RCC 7860 (cell line): Measurements from ENCODE around the gene LDLRAD1.
A peak's percentile ranks its signal among the peaks of the same experiment; 100 is the strongest.
"Not testable (repeated sequence)": the region's sequence is repeated elsewhere in the genome, so short reads cannot be mapped to it uniquely, and the experiment has no call there.

ENCODE experiments used
- DNase-seq: peaks from one replicate; pipeline ENCODE4 v3.0.0-alpha.2; 2015; ENCODE audit warnings: low spot score
- FAIRE-seq: peaks from 2 replicates; lab custom pipeline; 2012; peaks lifted over from hg19 to GRCh38; lab: Jason Lieb, UNC

Gene LDLRAD1

GRCh38 chr1:53995683-53996082, 22.3 kb downstream of the LDLRAD1 start:
- FAIRE-seq: no peak
- DNase-seq: no peak

GRCh38 chr1:53994516-53994915, 23.5 kb downstream of the LDLRAD1 start:
- not testable (repeated sequence) for FAIRE-seq, DNase-seq

GRCh38 chr1:53992085-53992874, 25.7 kb downstream of the LDLRAD1 start:
- DNase-seq (no peak), FAIRE-seq (no peak)

- DNase-seq (no peak), FAIRE-seq (no peak)
Observed at GRCh38 chr1:53987880-53988279, 30.1 kb downstream of the LDLRAD1 start.

GRCh38 chr1:53986458-53986857, 31.5 kb downstream of the LDLRAD1 start:
- DNase-seq: no peak
- no peak for FAIRE-seq

GRCh38 chr1:53984726-53985125, 33.3 kb downstream of the LDLRAD1 start:
- DNase-seq (no peak), FAIRE-seq (no peak)

GRCh38 chr1:53982763-53983104, 35.3 kb downstream of the LDLRAD1 start:
- FAIRE-seq (no peak), DNase-seq (no peak)

GRCh38 chr1:53982034-53982762, 35.8 kb downstream of the LDLRAD1 start:
- DNase-seq (no peak), FAIRE-seq (no peak)

- no peak for DNase-seq
- no peak for FAIRE-seq
Observed at GRCh38 chr1:53981220-53981619, 36.8 kb downstream of the LDLRAD1 start.

GRCh38 chr1:53979712-53980450, 38.1 kb downstream of the LDLRAD1 start:
- no peak for FAIRE-seq

GRCh38 chr1:53975861-53976260, 42.1 kb downstream of the LDLRAD1 start:
- DNase-seq (no peak), FAIRE-seq (no peak)

More at GRCh38 chr1:53979712-53980450, 38.1 kb downstream of the LDLRAD1 start:
- DNase-seq: no peak

GRCh38 chr1:53971718-53972117, 46.3 kb downstream of the LDLRAD1 start:
- FAIRE-seq: no peak
- no peak for DNase-seq

- DNase-seq, FAIRE-seq: not testable (repeated sequence)
Observed at GRCh38 chr1:53969323-53969722, 48.7 kb downstream of the LDLRAD1 start.

- FAIRE-seq (peak; percentile 32), DNase-seq (no peak)
Observed at GRCh38 chr1:53968125-53968513, 49.9 kb downstream of the LDLRAD1 start.

GRCh38 chr1:53967409-53968124, 50.4 kb downstream of the LDLRAD1 start:
- FAIRE-seq: no peak
- DNase-seq: no peak

GRCh38 chr1:53966794-53967193, 51.2 kb downstream of the LDLRAD1 start:
- no peak for DNase-seq
- no peak for FAIRE-seq

GRCh38 chr1:53964109-53964508, 53.9 kb downstream of the LDLRAD1 start:
- no peak for FAIRE-seq
- no peak for DNase-seq

- FAIRE-seq: no peak
- no peak for DNase-seq
Observed at GRCh38 chr1:53963460-53963859, 54.5 kb downstream of the LDLRAD1 start.

- no peak for FAIRE-seq
Observed at GRCh38 chr1:53962395-53962794, 55.6 kb downstream of the LDLRAD1 start.

GRCh38 chr1:53959664-53960250, 58.2 kb downstream of the LDLRAD1 start:
- peak; percentile 50 for FAIRE-seq
- peak; percentile 14 for DNase-seq

More at GRCh38 chr1:53962395-53962794, 55.6 kb downstream of the LDLRAD1 start:
- no peak for DNase-seq
